Activated naive CD8-positive, alpha-beta T cell treated with anti-CD3 and anti-CD28 coated beads, Interleukin-2, amount 10 ng/mL, durations not matched to agents 7 days and 5 days (primary cell): Measurements from ENCODE around the gene ARHGAP21. TPM values are rescaled to one million over a fixed set of nuclear protein-coding genes. Genes with fewer than 3 reads are reported as not detected.

Source experiments
- ATAC-seq: fragments of 150-1000 bp; cut with Tn5 transposase; one replicate; pipeline ENCODE4 v1.10.0; 2021; ENCODE audit warnings: low read depth, moderate library complexity
- POLR2A ChIA-PET: fragments of 350-600 bp; sonication (Branson Sonifier 250); formaldehyde crosslinking; loops from one replicate; lab custom pipeline; 2021; ENCODE audit warnings: antibody characterized with exemption; lab: Charles Lee
- DNase-seq: peaks from one replicate; pipeline ENCODE4 v3.0.0; 2021
- H3K27ac Mint-ChIP-seq: one replicate; pipeline ENCODE4 v1.8.0; 2022; ENCODE audit warnings: mild to moderate bottlenecking, mixed read lengths
- H3K27me3 Mint-ChIP-seq: one replicate; pipeline ENCODE4 v1.8.0; 2022; ENCODE audit warnings: mild to moderate bottlenecking, moderate library complexity, mixed read lengths
- H3K36me3 Mint-ChIP-seq: one replicate; pipeline ENCODE4 v1.8.0; 2021; ENCODE audit warnings: mild to moderate bottlenecking, mixed read lengths
- H3K4me1 Mint-ChIP-seq: one replicate; pipeline ENCODE4 v1.8.0; 2021; ENCODE audit warnings: mixed read lengths
- H3K4me3 Mint-ChIP-seq: one replicate; pipeline ENCODE4 v1.8.0; 2022; ENCODE audit warnings: mild to moderate bottlenecking, moderate library complexity, mixed read lengths
- H3K9me3 Mint-ChIP-seq: one replicate; pipeline ENCODE4 v1.8.0; 2021; ENCODE audit warnings: mixed read lengths
- total RNA-seq, 2 experiments: library from RNA; stranded (reverse); gene quantifications; one replicate each; pipeline ENCODE4 v1.2.3, GENCODE V29; 2021

Gene ARHGAP21
- total RNA-seq, 2 experiments from 2014 or later, result 23.5 to 29.6 TPM

GRCh38 chr10:24541239-24541753, 182.4 kb downstream of the ARHGAP21 start:
- ATAC-seq, result no peak
- Mint-ChIP-seq H3K4me3 (no peak overlapping the region), H3K27ac (no peak overlapping the region), H3K4me1 (no peaks in the 10 kb centered on the region), H3K27me3 (no peaks in the 10 kb centered on the region), H3K9me3 (no peaks in the 10 kb centered on the region), H3K36me3 (no peaks in the 10 kb centered on the region)
- POLR2A ChIA-PET, result no interaction called here
- DNase-seq, result no peak

DNA sequence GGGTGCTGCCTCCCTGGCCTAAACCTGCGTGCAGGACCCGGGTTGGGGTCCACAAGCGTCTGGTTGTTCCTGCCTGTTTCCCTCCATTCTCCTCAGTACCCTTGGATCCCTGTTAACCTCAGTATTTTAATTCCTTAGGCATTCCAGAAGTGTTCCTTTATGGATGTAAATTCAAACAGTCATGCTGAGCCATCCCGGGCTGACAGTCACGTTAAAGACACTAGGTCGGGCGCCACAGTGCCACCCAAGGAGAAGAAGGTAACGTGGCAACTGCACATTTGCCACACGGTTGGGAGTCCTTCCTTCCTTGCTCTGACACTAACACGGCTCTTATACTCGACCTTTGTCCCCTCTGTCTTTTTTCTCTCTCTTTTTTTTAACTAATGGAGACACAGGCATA, 187.1 kb downstream of the ARHGAP21 start:
- peaks cover 2% of the 10 kb centered on the region for H3K9me3 Mint-ChIP-seq
- DNase-seq (no peak), ATAC-seq (no peak)
- POLR2A ChIA-PET, result no interaction called here
- no peak overlapping the region for H3K27ac Mint-ChIP-seq
- no peaks in the 10 kb centered on the region for H3K27me3 Mint-ChIP-seq
- no peak overlapping the region for H3K4me3 Mint-ChIP-seq
- H3K36me3 Mint-ChIP-seq, result no peaks in the 10 kb centered on the region
- no peaks in the 10 kb centered on the region for H3K4me1 Mint-ChIP-seq

- peaks cover 2% of the 10 kb centered on the region for H3K9me3 Mint-ChIP-seq
- no peaks in the 10 kb centered on the region for H3K36me3 Mint-ChIP-seq
- POLR2A ChIA-PET, result interaction anchor here (0.7 kb wide), 1 partner anchor 383 kb away, joined by 5 read pairs; no protein-coding TSS in a partner anchor
- DNase-seq (no peak), ATAC-seq (no peak)
- H3K27ac Mint-ChIP-seq, result no peak overlapping the region
- no peaks in the 10 kb centered on the region for H3K4me1 Mint-ChIP-seq
- H3K27me3 Mint-ChIP-seq, result no peaks in the 10 kb centered on the region
- no peak overlapping the region for H3K4me3 Mint-ChIP-seq
Observed at GRCh38 chr10:24533981-24534380, 189.7 kb downstream of the ARHGAP21 start.

Other genes with a start within 250 kb of the ARHGAP21 start
- 1 to 10 TPM; 1.5 to 2.0 TPM for gene PRTFDC1, start 228.7 kb upstream of the ARHGAP21 start, total RNA-seq